H1 (cell line): ENCODE results near the gene SHTN1. TPM values are rescaled to one million over a fixed set of nuclear protein-coding genes. Genes with fewer than 3 reads are reported as not detected.

Experiments used
- CTCF ChIA-PET: fragments of 300-600 bp; sonication (Branson Sonifier 250); formaldehyde crosslinking; loops from one replicate; lab custom pipeline; 2021; ENCODE audit not compliant: partially characterized antibody; lab: Charles Lee
- POLR2A ChIA-PET: fragments of 300-600 bp; sonication (Branson Sonifier 250); formaldehyde crosslinking; loops from one replicate; lab custom pipeline; 2021; ENCODE audit warnings: inconsistent platforms; ENCODE audit not compliant: partially characterized antibody; lab: Charles Lee
- DNase-seq, 2 experiments: peaks; one replicate each; pipeline versions ENCODE4 v3.0.0 to v3.0.0-alpha.2; 2010 to 2022; ENCODE audit warnings: low spot score in 2 of 2, low read depth in 1 of 2, mixed read lengths in 1 of 2
- FAIRE-seq: peaks from 2 replicates; lab custom pipeline; 2011; peaks lifted over from hg19 to GRCh38; lab: Jason Lieb, UNC
- H2AFZ ChIP-seq: 2 replicates; pipeline ENCODE4 v1.8.1; 2012; ENCODE audit warnings: low read length, inconsistent platforms
- H2AK5ac ChIP-seq: 2 replicates; pipeline ENCODE4 v1.6.1; 2013; ENCODE audit warnings: low read depth, low read length
- H2BK120ac ChIP-seq: replicated peaks from 2 replicates; pipeline ENCODE3; 2013; ENCODE audit warnings: low read depth, low read length, inconsistent platforms
- H2BK12ac ChIP-seq: 2 replicates; pipeline ENCODE4 v1.6.1; 2013; ENCODE audit warnings: low read depth, low read length
- H2BK15ac ChIP-seq: 2 replicates; pipeline ENCODE4 v1.6.1; 2013; ENCODE audit warnings: low read length
- H2BK20ac ChIP-seq: 2 replicates; pipeline ENCODE4 v1.6.1; 2013; ENCODE audit warnings: low read length
- H2BK5ac ChIP-seq: 2 replicates; pipeline ENCODE4 v1.6.1; 2013; ENCODE audit warnings: low read depth, low read length
- H3K14ac ChIP-seq: 2 replicates; pipeline ENCODE4 v1.6.1; 2013; ENCODE audit warnings: inconsistent platforms; ENCODE audit not compliant: insufficient read length
- H3K18ac ChIP-seq: 2 replicates; pipeline ENCODE4 v1.6.1; 2013; ENCODE audit warnings: low read length; ENCODE audit errors: extremely low read depth
- H3K23ac ChIP-seq: 2 replicates; pipeline ENCODE4 v1.6.1; 2013; ENCODE audit warnings: inconsistent platforms; ENCODE audit not compliant: insufficient read length
- H3K23me2 ChIP-seq: 2 replicates; pipeline ENCODE4 v1.6.1; 2013; ENCODE audit warnings: low read depth, low read length
- H3K27ac ChIP-seq: 2 replicates; pipeline ENCODE4 v1.6.1; 2011; ENCODE audit warnings: low read depth, low read length, inconsistent platforms
- H3K27me3 ChIP-seq, 4 experiments: replicated peaks in 1 of 4; 1 replicate in 1 of 4; 2 replicates in 3 of 4; pipeline versions ENCODE4 v1.6.1 to v1.8.1; 2011 to 2013; ENCODE audit warnings: low read length in 3 of 4, mild to moderate bottlenecking in 3 of 4, inconsistent platforms in 2 of 4, mixed read lengths in 2 of 4, moderate library complexity in 1 of 4; ENCODE audit not compliant: control insufficient read depth in 3 of 4, insufficient read depth in 3 of 4; ENCODE audit errors: extremely low read depth in 1 of 4
- H3K36me3 ChIP-seq, 4 experiments: 2 replicates each; pipeline versions ENCODE4 v1.6.1 to v1.8.1; 2011 to 2013; ENCODE audit warnings: mild to moderate bottlenecking in 4 of 4, low read length in 3 of 4, moderate library complexity in 2 of 4, control low read depth in 1 of 4, inconsistent platforms in 1 of 4; ENCODE audit not compliant: insufficient read depth in 4 of 4, control insufficient read depth in 2 of 4
- H3K4ac ChIP-seq: replicated peaks from 2 replicates; pipeline ENCODE3; 2013; ENCODE audit warnings: low read length, low read depth, mixed read lengths, inconsistent platforms; ENCODE audit not compliant: insufficient read length
- H3K4me1 ChIP-seq, 4 experiments: replicated peaks in 1 of 4; 1 replicate in 1 of 4; 2 replicates in 3 of 4; pipeline versions ENCODE4 v1.6.1 to v1.8.1; 2011 to 2013; ENCODE audit warnings: low read length in 3 of 4, inconsistent platforms in 2 of 4, mixed read lengths in 1 of 4; ENCODE audit not compliant: insufficient read depth in 4 of 4, control insufficient read depth in 3 of 4
- H3K4me2 ChIP-seq, 2 experiments: 2 replicates each; pipeline versions ENCODE4 v1.6.1 to v1.8.1; 2011 to 2013; ENCODE audit warnings: low read depth in 2 of 2, low read length in 2 of 2, control low read depth in 1 of 2, inconsistent platforms in 1 of 2, mild to moderate bottlenecking in 1 of 2; ENCODE audit not compliant: insufficient read depth in 1 of 2
- H3K4me3 ChIP-seq, 4 experiments: fragments of 200-600, 300-600 bp in 1 of 4; sonication (generic), shearing (Covaris generic), sonication (Bioruptor Twin) in 1 of 4; 2 replicates each; pipeline versions ENCODE4 v1.5.1 to v1.8.1; 2011 to 2016; ENCODE audit warnings: low read length in 4 of 4, low read depth in 3 of 4, control low read depth in 2 of 4, inconsistent platforms in 2 of 4, mild to moderate bottlenecking in 2 of 4, mixed read lengths in 1 of 4, moderate library complexity in 1 of 4; ENCODE audit not compliant: insufficient read depth in 2 of 4; ENCODE audit errors: extremely low read depth in 1 of 4
- H3K56ac ChIP-seq: replicated peaks from 2 replicates; pipeline ENCODE3; 2013; ENCODE audit warnings: low read depth, mild to moderate bottlenecking, mixed read lengths, low read length, inconsistent platforms; ENCODE audit not compliant: insufficient read length
- H3K79me1 ChIP-seq: 2 replicates; pipeline ENCODE4 v1.6.1; 2013; ENCODE audit warnings: low read depth, low read length, control low read depth
- H3K79me2 ChIP-seq, 2 experiments: 2 replicates each; pipeline versions ENCODE4 v1.6.1 to v1.8.1; 2012 to 2013; ENCODE audit warnings: low read length in 2 of 2, mild to moderate bottlenecking in 2 of 2, inconsistent platforms in 1 of 2; ENCODE audit not compliant: insufficient read depth in 2 of 2, control insufficient read depth in 1 of 2
- H3K9ac ChIP-seq, 4 experiments: replicated peaks in 1 of 4; 1 replicate in 1 of 4; 2 replicates in 3 of 4; pipeline versions ENCODE4 v1.6.1 to v1.8.1; 2011 to 2013; ENCODE audit warnings: low read depth in 3 of 4, low read length in 3 of 4, control low read depth in 2 of 4, mild to moderate bottlenecking in 2 of 4, moderate library complexity in 2 of 4, inconsistent platforms in 1 of 4; ENCODE audit errors: extremely low read depth in 1 of 4
- H3K9me3 ChIP-seq, 2 experiments: 2 replicates each; pipeline versions ENCODE4 v1.6.1 to v1.8.1; 2012 to 2013; ENCODE audit warnings: mild to moderate bottlenecking in 2 of 2, moderate library complexity in 2 of 2, control low read depth in 1 of 2, inconsistent platforms in 1 of 2, low read depth in 1 of 2, low read length in 1 of 2, mixed read lengths in 1 of 2; ENCODE audit not compliant: insufficient read depth in 2 of 2
- H4K20me1 ChIP-seq, 2 experiments: replicated peaks in 1 of 2; 2 replicates each; pipeline versions ENCODE3 to v1.8.1; 2011 to 2013; ENCODE audit warnings: inconsistent platforms in 2 of 2, low read length in 2 of 2, mild to moderate bottlenecking in 1 of 2; ENCODE audit not compliant: insufficient read depth in 2 of 2, control insufficient read depth in 1 of 2
- H4K5ac ChIP-seq: 2 replicates; pipeline ENCODE4 v1.6.1; 2013; ENCODE audit warnings: low read length, low read depth, mixed read lengths, inconsistent platforms; ENCODE audit not compliant: insufficient read length
- H4K8ac ChIP-seq: 2 replicates; pipeline ENCODE4 v1.8.0; 2013; ENCODE audit warnings: mild to moderate bottlenecking, moderate library complexity, low read length, inconsistent platforms; ENCODE audit not compliant: insufficient read depth; ENCODE audit errors: extremely low read depth
- H4K91ac ChIP-seq: replicated peaks from 2 replicates; pipeline ENCODE3; 2013; ENCODE audit warnings: low read length, mixed read lengths, inconsistent platforms; ENCODE audit not compliant: insufficient read length
- CEBPB ChIP-seq: IDR thresholded peaks from 2 replicates; pipeline ENCODE4 v1.6.1; 2012; ENCODE audit warnings: low read depth, low read length
- NANOG ChIP-seq: IDR thresholded peaks from 2 replicates; pipeline ENCODE4 v1.6.1; 2011; ENCODE audit warnings: low read length, low read depth, mild to moderate bottlenecking, inconsistent platforms; ENCODE audit not compliant: insufficient read depth, poor library complexity, severe bottlenecking
- polyA plus RNA-seq, 7 experiments: library from polyadenylated mRNA; depleted of rRNA in 3 of 7; stranded (reverse) in 5 of 7; unstranded in 2 of 7; fragments of >200 nt in 5 of 7; fragments of 200-250 nt in 2 of 7; gene quantifications; 1 replicate in 5 of 7; 2 replicates in 1 of 7; 4 replicates in 1 of 7; pipeline versions ENCODE4 v1.2.1 to v1.2.3, GENCODE V29; 2011 to 2013; ENCODE audit warnings: missing spikeins in 2 of 7, mixed read lengths in 2 of 7
- total RNA-seq: library from RNA; stranded (reverse); fragmentation: NEBNext Ultra II Directional; extraction: Animal tissue kit (Norgen Biotek cat#: 25700); gene quantifications from 2 replicates; pipeline ENCODE4 v1.2.1, GENCODE V29; 2021
- TF ChIP-seq, protein P1 (sequence below): IDR thresholded peaks from 2 replicates; pipeline ENCODE4 v1.6.1; 2012; ENCODE audit warnings: low read length, inconsistent platforms
- TF ChIP-seq, protein P2 (sequence below), 3 experiments: IDR thresholded peaks; 1 replicate in 2 of 3; 2 replicates in 1 of 3; pipeline versions ENCODE4 v1.5.1 to v1.6.1; 2011; ENCODE audit warnings: low read length in 3 of 3, mild to moderate bottlenecking in 3 of 3, inconsistent platforms in 2 of 3, low read depth in 1 of 3, moderate library complexity in 1 of 3; ENCODE audit not compliant: insufficient read depth in 1 of 3; ENCODE audit errors: control extremely low read depth in 1 of 3

Gene SHTN1
- total and polyA plus RNA-seq, 2 of the 8 experiments (the other 6 are each of a cell fraction or from before 2014, with no cell fraction given): 3.3 to 12.7 TPM

DNA sequence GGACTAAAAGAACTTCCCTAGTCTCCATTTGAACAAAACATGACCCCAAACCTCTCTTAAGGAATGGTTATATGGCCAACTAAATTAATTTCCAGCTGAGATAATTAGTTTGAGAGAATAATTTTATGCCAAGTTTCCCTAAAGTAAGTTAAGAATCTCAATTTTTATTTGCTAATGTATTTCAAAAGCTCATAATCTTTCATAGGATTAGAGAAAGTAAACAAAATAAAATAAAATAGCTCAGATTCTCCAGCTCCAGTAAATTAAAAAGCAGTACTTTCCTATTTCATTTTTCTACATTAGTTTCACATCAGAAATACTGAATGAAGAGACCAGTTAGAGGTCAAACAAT, 111.3 kb downstream of the SHTN1 start:
- H3K18ac ChIP-seq: no peak overlapping the region
- peaks cover 0 to 7% (median 2%) of the 10 kb centered on the region in 4 experiments; a peak in 2 of 7 replicates for H3K4me1 ChIP-seq
- H3K56ac ChIP-seq: no peak overlapping the region
- TF ChIP-seq, protein P1, sequence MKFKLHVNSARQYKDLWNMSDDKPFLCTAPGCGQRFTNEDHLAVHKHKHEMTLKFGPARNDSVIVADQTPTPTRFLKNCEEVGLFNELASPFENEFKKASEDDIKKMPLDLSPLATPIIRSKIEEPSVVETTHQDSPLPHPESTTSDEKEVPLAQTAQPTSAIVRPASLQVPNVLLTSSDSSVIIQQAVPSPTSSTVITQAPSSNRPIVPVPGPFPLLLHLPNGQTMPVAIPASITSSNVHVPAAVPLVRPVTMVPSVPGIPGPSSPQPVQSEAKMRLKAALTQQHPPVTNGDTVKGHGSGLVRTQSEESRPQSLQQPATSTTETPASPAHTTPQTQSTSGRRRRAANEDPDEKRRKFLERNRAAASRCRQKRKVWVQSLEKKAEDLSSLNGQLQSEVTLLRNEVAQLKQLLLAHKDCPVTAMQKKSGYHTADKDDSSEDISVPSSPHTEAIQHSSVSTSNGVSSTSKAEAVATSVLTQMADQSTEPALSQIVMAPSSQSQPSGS: no peak
- no peak for TF ChIP-seq NANOG
- TF ChIP-seq, protein P2, sequence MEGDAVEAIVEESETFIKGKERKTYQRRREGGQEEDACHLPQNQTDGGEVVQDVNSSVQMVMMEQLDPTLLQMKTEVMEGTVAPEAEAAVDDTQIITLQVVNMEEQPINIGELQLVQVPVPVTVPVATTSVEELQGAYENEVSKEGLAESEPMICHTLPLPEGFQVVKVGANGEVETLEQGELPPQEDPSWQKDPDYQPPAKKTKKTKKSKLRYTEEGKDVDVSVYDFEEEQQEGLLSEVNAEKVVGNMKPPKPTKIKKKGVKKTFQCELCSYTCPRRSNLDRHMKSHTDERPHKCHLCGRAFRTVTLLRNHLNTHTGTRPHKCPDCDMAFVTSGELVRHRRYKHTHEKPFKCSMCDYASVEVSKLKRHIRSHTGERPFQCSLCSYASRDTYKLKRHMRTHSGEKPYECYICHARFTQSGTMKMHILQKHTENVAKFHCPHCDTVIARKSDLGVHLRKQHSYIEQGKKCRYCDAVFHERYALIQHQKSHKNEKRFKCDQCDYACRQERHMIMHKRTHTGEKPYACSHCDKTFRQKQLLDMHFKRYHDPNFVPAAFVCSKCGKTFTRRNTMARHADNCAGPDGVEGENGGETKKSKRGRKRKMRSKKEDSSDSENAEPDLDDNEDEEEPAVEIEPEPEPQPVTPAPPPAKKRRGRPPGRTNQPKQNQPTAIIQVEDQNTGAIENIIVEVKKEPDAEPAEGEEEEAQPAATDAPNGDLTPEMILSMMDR (IDR thresholded peaks at IDR 0.05; ENCODE audit: control extremely low read depth in 1 of 3, insufficient read depth in 1 of 3, low read depth in 1 of 3, low read length in 3 of 3): no peak
- TF ChIP-seq CEBPB: no peak
- no peak overlapping the region for H3K14ac ChIP-seq
- no peak overlapping the region for H3K4me2 ChIP-seq
- no peaks in the 10 kb centered on the region; the same call in 1 of the 2 replicates for H3K23me2 ChIP-seq
- POLR2A ChIA-PET: interaction anchor here (1.0 kb wide), 1 partner anchor 54 kb away, joined by 3 read pairs; no protein-coding TSS in a partner anchor
- CTCF ChIA-PET: interaction anchor here (0.7 to 1.4 kb wide), 2 partner anchors 10 to 58 kb away, joined by 3 to 4 read pairs; no protein-coding TSS in a partner anchor
- no peak overlapping the region for H4K91ac ChIP-seq
- H3K79me1 ChIP-seq: no peaks in the 10 kb centered on the region
- no peak overlapping the region for H2BK12ac ChIP-seq
- no peak overlapping the region for H2AK5ac ChIP-seq
- no peak overlapping the region for H4K8ac ChIP-seq
- H2BK120ac ChIP-seq: no peak overlapping the region
- no peak overlapping the region for H3K4ac ChIP-seq
- no peak overlapping the region for H3K27ac ChIP-seq
- no peak for DNase-seq
- H3K36me3 ChIP-seq: no peaks in the 10 kb centered on the region
- H4K5ac ChIP-seq: no peak overlapping the region
- FAIRE-seq: no peak
- no peak overlapping the region for H2BK5ac ChIP-seq
- H3K9ac ChIP-seq: no peak overlapping the region
- no peak overlapping the region for H2BK15ac ChIP-seq
- no peaks in the 10 kb centered on the region for H4K20me1 ChIP-seq
- no peaks in the 10 kb centered on the region for H3K27me3 ChIP-seq
- no peaks in the 10 kb centered on the region for H3K79me2 ChIP-seq
- H3K4me3 ChIP-seq: no peak overlapping the region
- H3K9me3 ChIP-seq: no peaks in the 10 kb centered on the region
- no peak overlapping the region for H2AFZ ChIP-seq
- H2BK20ac ChIP-seq: no peak overlapping the region
- H3K23ac ChIP-seq: no peak overlapping the region
